Vagina (tissue), 2 donors: ENCODE data around the gene ZNF296.

Experiments used
- CTCF ChIP-seq, 3 experiments: fragments of 450-650 bp in 2 of 3; fragments of 200-600 bp in 1 of 3; sonication (generic) in 1 of 3; IDR thresholded peaks; one replicate each; pipeline ENCODE4 v1.5.1; 2017 to 2019; ENCODE audit warnings: antibody characterized with exemption in 3 of 3, mild to moderate bottlenecking in 2 of 3, moderate library complexity in 2 of 3
- POLR2A ChIP-seq, 2 donors: fragments of 450-650 bp; IDR thresholded peaks; one replicate each; pipeline ENCODE4 v1.6.1; 2017; ENCODE audit warnings: antibody characterized with exemption in 2 of 2, mild to moderate bottlenecking in 2 of 2, moderate library complexity in 2 of 2

DNA sequence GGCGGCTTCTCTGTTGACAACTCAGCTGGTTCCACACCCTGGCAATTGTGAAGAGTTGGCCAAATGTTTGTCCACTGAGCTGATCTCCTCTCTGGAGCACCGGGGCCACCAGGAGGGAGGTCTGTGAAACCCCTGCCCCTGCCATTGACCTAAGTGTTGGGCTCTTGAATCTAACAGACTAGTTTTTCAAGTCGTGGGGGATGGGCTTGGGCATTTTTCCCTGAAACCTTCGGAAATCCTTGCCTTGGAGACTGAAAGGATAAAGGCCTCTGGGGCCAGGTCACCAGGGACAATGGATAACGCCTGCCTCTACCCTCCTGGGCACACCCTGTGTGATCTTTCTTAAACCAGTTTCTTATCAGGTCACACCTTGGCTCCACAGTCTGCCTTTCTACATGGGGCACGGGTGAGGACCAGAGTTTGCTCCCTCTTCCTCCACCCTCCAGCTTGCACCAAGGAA lies 3.7 kb upstream of the ZNF296 start:
- TF ChIP-seq CTCF (IDR thresholded peaks at IDR 0.05) (no peak), POLR2A (IDR thresholded peaks at IDR 0.05) (no peak)
